Measurements from ENCODE around the gene MED27.

MED27 gene

GRCh38 chr9:131837836-131838235 lies 241.8 kb downstream of the MED27 start:
- DNase-seq (ENCODE audit: low read depth, low spot score) = no peak

GRCh38 chr9:131837316-131837715 lies 242.4 kb downstream of the MED27 start:
- no peak for DNase-seq (ENCODE audit: low read depth, low spot score)

GRCh38 chr9:131836607-131837315 lies 242.9 kb downstream of the MED27 start:
- no peak for DNase-seq (ENCODE audit: low read depth, low spot score)

GRCh38 chr9:131836021-131836420 lies 243.6 kb downstream of the MED27 start:
- DNase-seq (ENCODE audit: low read depth, low spot score) = no peak

GRCh38 chr9:131835151-131835910 lies 244.3 kb downstream of the MED27 start:
- no peak for DNase-seq (ENCODE audit: low read depth, low spot score)

- DNase-seq (ENCODE audit: low read depth, low spot score) = no peak
Observed at GRCh38 chr9:131834721-131835120, 244.9 kb downstream of the MED27 start.

- DNase-seq (ENCODE audit: low read depth, low spot score) = no peak
Observed at GRCh38 chr9:131833906-131834305, 245.8 kb downstream of the MED27 start.

GRCh38 chr9:131833083-131833482 lies 246.6 kb downstream of the MED27 start:
- no peak for DNase-seq (ENCODE audit: low read depth, low spot score)

GRCh38 chr9:131831380-131832165 lies 248.1 kb downstream of the MED27 start:
- DNase-seq (ENCODE audit: low read depth, low spot score) = no peak

GRCh38 chr9:131827821-131828369 lies 251.8 kb downstream of the MED27 start:
- DNase-seq (ENCODE audit: low read depth, low spot score) = no peak

GRCh38 chr9:131826966-131827525 lies 252.6 kb downstream of the MED27 start:
- DNase-seq (ENCODE audit: low read depth, low spot score) = no peak

- DNase-seq (ENCODE audit: low read depth, low spot score) = no peak
Observed at GRCh38 chr9:131826053-131826452, 253.6 kb downstream of the MED27 start.

GRCh38 chr9:131824953-131825495 lies 254.6 kb downstream of the MED27 start:
- no peak for DNase-seq (ENCODE audit: low read depth, low spot score)

GRCh38 chr9:131824155-131824594 lies 255.5 kb downstream of the MED27 start:
- no peak for DNase-seq (ENCODE audit: low read depth, low spot score)

GRCh38 chr9:131823701-131824146 lies 255.9 kb downstream of the MED27 start:
- DNase-seq (ENCODE audit: low read depth, low spot score) = no peak

GRCh38 chr9:131818089-131818488 lies 261.6 kb downstream of the MED27 start:
- no peak for DNase-seq (ENCODE audit: low read depth, low spot score)

GRCh38 chr9:131817627-131818026 lies 262.0 kb downstream of the MED27 start:
- no peak for DNase-seq (ENCODE audit: low read depth, low spot score)

GRCh38 chr9:131817073-131817472 lies 262.6 kb downstream of the MED27 start:
- no peak for DNase-seq (ENCODE audit: low read depth, low spot score)

GRCh38 chr9:131815970-131816873 lies 263.4 kb downstream of the MED27 start:
- no peak for DNase-seq (ENCODE audit: low read depth, low spot score)

GRCh38 chr9:131814707-131815106 lies 265.0 kb downstream of the MED27 start:
- DNase-seq (ENCODE audit: low read depth, low spot score) = no peak

Data from iPS DF 19.7 (cell line).